SK-N-SH treated with all-trans-retinoic acid at 6 μM for 48 hours (cell line): ENCODE data around the gene SFMBT2.

Source experiments
- ATAC-seq: fragments of 200-7000 bp; cut with Tn5 transposase; 3 replicates; pipeline ENCODE4 v1.9.1; 2020; ENCODE audit warnings: mild to moderate bottlenecking, moderate library complexity
- ARNTL ChIP-seq: fragments of 450-650 bp; formaldehyde crosslinking; IDR thresholded peaks from 2 replicates; pipeline ENCODE4 v1.5.0; 2020; ENCODE audit warnings: low read depth, mild to moderate bottlenecking, moderate library complexity, borderline replicate concordance
- BACH2 ChIP-seq: fragments of 250-450 bp; sonication (Bioruptor Pico); IDR thresholded peaks from 2 replicates; pipeline ENCODE4 v1.9.0; 2021; ENCODE audit warnings: mild to moderate bottlenecking, borderline replicate concordance
- CREB5 ChIP-seq: fragments of 250-450 bp; sonication (Bioruptor Pico); IDR thresholded peaks from 2 replicates; pipeline ENCODE4 v1.5.1; 2020; ENCODE audit warnings: low read depth, mild to moderate bottlenecking, moderate library complexity
- CSDC2 ChIP-seq: fragments of 250-450 bp; sonication (Bioruptor Pico); IDR thresholded peaks from 2 replicates; pipeline ENCODE4 v1.5.0; 2020; ENCODE audit warnings: mild to moderate bottlenecking, moderate library complexity
- CSRNP3 ChIP-seq: fragments of 250-450 bp; sonication (Bioruptor Pico); IDR thresholded peaks from 2 replicates; pipeline ENCODE4 v1.5.1; 2021; ENCODE audit warnings: mild to moderate bottlenecking, moderate library complexity
- ESRRG ChIP-seq: fragments of 250-450 bp; sonication (Bioruptor Pico); IDR thresholded peaks from 2 replicates; pipeline ENCODE4 v1.6.1; 2021; ENCODE audit warnings: mild to moderate bottlenecking
- GLIS3 ChIP-seq: fragments of 250-450 bp; sonication (Bioruptor Pico); IDR thresholded peaks from 2 replicates; pipeline ENCODE4 v1.5.0; 2020; ENCODE audit warnings: mild to moderate bottlenecking, moderate library complexity
- ISL1 ChIP-seq: fragments of 250-450 bp; sonication (Bioruptor Pico); IDR thresholded peaks from 2 replicates; pipeline ENCODE4 v2.1.2; 2022; ENCODE audit warnings: mild to moderate bottlenecking, moderate library complexity
- PATZ1 ChIP-seq: fragments of 250-450 bp; sonication (Bioruptor Pico); IDR thresholded peaks from 2 replicates; pipeline ENCODE4 v1.8.0; 2020; ENCODE audit warnings: mild to moderate bottlenecking, moderate library complexity, borderline replicate concordance
- POU6F1 ChIP-seq: fragments of 250-450 bp; sonication (Bioruptor Pico); IDR thresholded peaks from 2 replicates; pipeline ENCODE4 v1.8.0; 2021; ENCODE audit warnings: low read depth, mild to moderate bottlenecking, moderate library complexity, borderline replicate concordance
- RARB ChIP-seq: fragments of 250-450 bp; sonication (Bioruptor Pico); IDR thresholded peaks from 2 replicates; pipeline ENCODE4 v1.8.0; 2021; ENCODE audit warnings: mild to moderate bottlenecking, moderate library complexity
- SNAI2 ChIP-seq: fragments of 250-450 bp; sonication (Bioruptor Pico); IDR thresholded peaks from 2 replicates; pipeline ENCODE4 v1.5.0; 2020; ENCODE audit warnings: mild to moderate bottlenecking, moderate library complexity
- TOX ChIP-seq: fragments of 250-450 bp; sonication (Bioruptor Pico); IDR thresholded peaks from 2 replicates; pipeline ENCODE4 v1.8.0; 2021; ENCODE audit warnings: mild to moderate bottlenecking, moderate library complexity, borderline replicate concordance
- TSHZ2 ChIP-seq: fragments of 250-450 bp; sonication (Bioruptor Pico); IDR thresholded peaks from 2 replicates; pipeline ENCODE4 v1.5.0; 2020; ENCODE audit warnings: mild to moderate bottlenecking, moderate library complexity
- ZC3H10 ChIP-seq: fragments of 250-450 bp; sonication (Bioruptor Pico); IDR thresholded peaks from 2 replicates; pipeline ENCODE4 v1.5.1; 2021; ENCODE audit warnings: mild to moderate bottlenecking, moderate library complexity
- ZFP3 ChIP-seq: fragments of 250-450 bp; sonication (Bioruptor Pico); IDR thresholded peaks from 2 replicates; pipeline ENCODE4 v1.5.0; 2020; ENCODE audit warnings: mild to moderate bottlenecking, moderate library complexity
- ZFP30 ChIP-seq: fragments of 450-650 bp; formaldehyde crosslinking; IDR thresholded peaks from 2 replicates; pipeline ENCODE4 v1.5.0; 2022; ENCODE audit warnings: mild to moderate bottlenecking, moderate library complexity
- ZNF565 ChIP-seq: fragments of 450-650 bp; formaldehyde crosslinking; conservative IDR thresholded peaks from 2 replicates; pipeline ENCODE4 v1.5.0; 2020; ENCODE audit warnings: low read depth, mild to moderate bottlenecking, moderate library complexity
- ZNF70 ChIP-seq: fragments of 450-650 bp; formaldehyde crosslinking; IDR thresholded peaks from 2 replicates; pipeline ENCODE4 v1.5.0; 2020; ENCODE audit warnings: mild to moderate bottlenecking, moderate library complexity
- ZNF8 ChIP-seq: fragments of 450-650 bp; formaldehyde crosslinking; IDR thresholded peaks from 2 replicates; pipeline ENCODE4 v1.5.0; 2020; ENCODE audit warnings: mild to moderate bottlenecking, moderate library complexity

SFMBT2 gene

GRCh38 chr10:7445474-7446185, 34.8 kb upstream of the SFMBT2 start:
- ATAC-seq: no peak
- TF ChIP-seq ZFP30 (no peak), CREB5 (no peak), TOX (no peak), ZNF565 (CRISPR knock-in tag) (no peak), POU6F1 (CRISPR knock-in tag) (no peak), CSRNP3 (CRISPR knock-in tag) (no peak), PATZ1 (no peak), TSHZ2 (no peak)

- ATAC-seq: no peak
- TF ChIP-seq ZFP30: no peak
- TF ChIP-seq, all 23 proteins: peak for 0
Observed at GRCh38 chr10:7444551-7445121, 33.8 kb upstream of the SFMBT2 start.

GRCh38 chr10:7443036-7443435, 32.2 kb upstream of the SFMBT2 start:
- no peak for ATAC-seq
- TF ChIP-seq CSRNP3 (CRISPR knock-in tag): no peak
- TF ChIP-seq POU6F1 (CRISPR knock-in tag): no peak
- TF ChIP-seq ZNF70 (CRISPR knock-in tag): no peak
- no peak for TF ChIP-seq ZNF565 (CRISPR knock-in tag)
- no peak for TF ChIP-seq SNAI2
- TF ChIP-seq GLIS3 (CRISPR knock-in tag): no peak
- TF ChIP-seq BACH2 (CRISPR knock-in tag): no peak
- TF ChIP-seq ISL1 (CRISPR knock-in tag): no peak
- TF ChIP-seq ZC3H10: no peak
- no peak for TF ChIP-seq ZFP30
- no peak for TF ChIP-seq TOX
- TF ChIP-seq ESRRG: no peak
- no peak for TF ChIP-seq ZFP3
- no peak for TF ChIP-seq ZNF8 (CRISPR knock-in tag)
- TF ChIP-seq RARB: no peak
- no peak for TF ChIP-seq CSDC2 (CRISPR knock-in tag)
- no peak for TF ChIP-seq ARNTL (CRISPR knock-in tag)
